ENCODE results near the gene AP1G2. TPM values are rescaled to one million over a fixed set of nuclear protein-coding genes. Genes with fewer than 3 reads are reported as not detected.

Gene AP1G2
- total and polyA plus RNA-seq, 2 donors, result 55.0 to 313 TPM

DNA sequence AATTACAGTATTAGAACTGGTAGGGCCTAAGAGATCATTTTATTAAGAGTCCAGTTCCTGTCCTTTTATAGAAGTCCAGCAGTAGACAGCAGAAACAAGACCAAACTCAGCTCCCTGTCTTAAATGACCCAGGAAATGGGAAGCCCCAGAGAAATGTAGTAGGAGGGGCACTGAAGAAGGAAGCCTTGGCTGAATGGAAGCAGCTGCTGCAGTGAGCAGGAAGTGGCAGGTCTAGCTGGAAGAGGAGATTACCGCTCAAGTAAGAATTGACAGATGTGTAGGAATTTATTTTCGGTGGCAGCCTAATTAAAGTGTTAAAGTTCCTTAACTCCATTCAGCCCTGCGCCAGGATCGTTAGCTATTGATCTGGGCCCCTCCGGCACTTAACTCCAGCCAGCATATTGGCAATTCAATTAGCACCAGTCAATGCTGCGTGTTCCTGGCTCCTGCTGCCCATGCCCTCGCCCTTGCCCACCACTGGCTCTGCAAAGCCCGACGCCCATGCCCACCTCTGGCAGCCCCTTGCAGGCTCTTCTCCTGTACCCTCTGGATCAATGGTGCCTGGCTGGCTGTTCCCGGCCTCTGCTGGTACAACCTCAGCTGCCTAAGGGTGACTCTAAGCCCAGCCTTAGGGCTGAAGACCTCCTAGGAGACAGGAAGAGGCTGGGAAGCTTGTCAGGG is 37.1 kb downstream of the AP1G2 start:
- H3K36me3 ChIP-seq (ENCODE audit: control insufficient read depth in 2 of 2, insufficient read depth in 2 of 2, low read length in 1 of 2), result no peaks in the 10 kb centered on the region
- H3K4me3 ChIP-seq (ENCODE audit: low read length in 2 of 2), result no peak overlapping the region
- no peaks in the 10 kb centered on the region for H3K9me3 ChIP-seq (ENCODE audit: control insufficient read depth in 2 of 2, insufficient read depth in 1 of 2, low read length in 1 of 2)
- 66% methylated on average over 10 of the region's 10 CpGs for WGBS
- DNase-seq (ENCODE audit: low read depth in 6 of 9, low spot score in 9 of 9), result peak in 1 of 9 donors; percentile 34
- no peaks in the 10 kb centered on the region for H3K27me3 ChIP-seq (ENCODE audit: control insufficient read depth in 2 of 2, insufficient read depth in 1 of 2, low read length in 1 of 2)
- H3K4me1 ChIP-seq (ENCODE audit: control insufficient read depth in 2 of 2, insufficient read depth in 2 of 2, low read length in 2 of 2), result peaks cover 0 to 16% of the 10 kb centered on the region in 2 donors
- H3K27ac ChIP-seq (ENCODE audit: low read depth in 1 of 2, low read length in 1 of 2), result no peak overlapping the region

DNA sequence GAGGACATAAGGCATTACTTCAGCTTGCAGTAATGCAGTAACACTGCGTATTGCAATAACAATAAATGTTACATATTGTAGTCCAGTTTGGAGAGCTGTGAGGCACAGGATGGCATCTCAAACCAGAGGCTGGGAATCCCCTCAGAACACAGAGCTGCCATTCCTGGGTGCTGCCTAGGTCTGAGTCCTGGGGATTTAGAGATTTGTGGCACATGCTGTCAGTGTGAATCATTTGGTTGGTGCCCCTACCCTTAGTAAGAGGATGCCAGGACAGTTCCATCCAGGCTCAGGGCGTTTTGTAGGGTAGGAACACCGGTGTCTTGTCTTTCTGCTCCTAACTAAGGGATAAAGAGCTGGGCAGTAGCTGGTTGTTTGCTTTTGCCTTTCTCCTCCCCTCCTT is 38.6 kb downstream of the AP1G2 start:
- WGBS, result 96% methylated on average over 3 of the region's 3 CpGs

DNA sequence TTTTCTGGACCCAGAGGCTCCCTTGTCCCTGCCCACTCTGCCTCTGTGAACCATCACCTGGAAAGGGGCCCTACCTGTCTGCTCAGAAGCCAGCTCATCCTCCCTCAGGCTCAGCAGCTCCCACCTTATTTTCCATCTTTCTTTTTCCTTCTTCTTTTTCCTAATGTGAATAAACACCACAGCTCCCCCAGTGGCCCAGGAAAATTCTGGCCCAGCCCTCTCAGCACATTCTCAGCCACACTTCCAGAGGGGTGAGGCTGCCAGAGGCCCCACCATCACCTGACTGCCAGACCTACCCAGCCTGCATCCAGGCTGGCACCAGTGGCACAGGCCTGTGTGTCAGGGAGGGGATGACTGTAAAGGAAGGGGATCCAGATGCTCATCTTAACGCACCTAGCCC is 39.0 kb downstream of the AP1G2 start:
- H3K9me3 ChIP-seq (ENCODE audit: control insufficient read depth in 2 of 2, insufficient read depth in 1 of 2, low read length in 1 of 2), result no peaks in the 10 kb centered on the region
- 98% methylated on average over 1 of the region's 1 CpG for WGBS
- no peaks in the 10 kb centered on the region for H3K36me3 ChIP-seq (ENCODE audit: control insufficient read depth in 2 of 2, insufficient read depth in 2 of 2, low read length in 1 of 2)
- no peak overlapping the region for H3K4me3 ChIP-seq (ENCODE audit: low read length in 2 of 2)
- no peaks in the 10 kb centered on the region for H3K27me3 ChIP-seq (ENCODE audit: control insufficient read depth in 2 of 2, insufficient read depth in 1 of 2, low read length in 1 of 2)
- no peak for DNase-seq (ENCODE audit: low read depth in 6 of 9, low spot score in 9 of 9)
- H3K27ac ChIP-seq (ENCODE audit: low read depth in 1 of 2, low read length in 1 of 2), result no peak overlapping the region
- peaks cover 0 to 16% of the 10 kb centered on the region in 2 donors for H3K4me1 ChIP-seq (ENCODE audit: control insufficient read depth in 2 of 2, insufficient read depth in 2 of 2, low read length in 2 of 2)

More for the DNA sequence above, 38.6 kb downstream of the AP1G2 start:
- H3K36me3 ChIP-seq (ENCODE audit: control insufficient read depth in 2 of 2, insufficient read depth in 2 of 2, low read length in 1 of 2), result no peaks in the 10 kb centered on the region
- H3K27ac ChIP-seq (ENCODE audit: low read depth in 1 of 2, low read length in 1 of 2), result no peak overlapping the region
- no peak for DNase-seq (ENCODE audit: low read depth in 6 of 9, low spot score in 9 of 9)
- no peak overlapping the region for H3K4me3 ChIP-seq (ENCODE audit: low read length in 2 of 2)
- peaks cover 0 to 16% of the 10 kb centered on the region in 2 donors for H3K4me1 ChIP-seq (ENCODE audit: control insufficient read depth in 2 of 2, insufficient read depth in 2 of 2, low read length in 2 of 2)
- no peaks in the 10 kb centered on the region for H3K27me3 ChIP-seq (ENCODE audit: control insufficient read depth in 2 of 2, insufficient read depth in 1 of 2, low read length in 1 of 2)
- no peaks in the 10 kb centered on the region for H3K9me3 ChIP-seq (ENCODE audit: control insufficient read depth in 2 of 2, insufficient read depth in 1 of 2, low read length in 1 of 2)

DNA sequence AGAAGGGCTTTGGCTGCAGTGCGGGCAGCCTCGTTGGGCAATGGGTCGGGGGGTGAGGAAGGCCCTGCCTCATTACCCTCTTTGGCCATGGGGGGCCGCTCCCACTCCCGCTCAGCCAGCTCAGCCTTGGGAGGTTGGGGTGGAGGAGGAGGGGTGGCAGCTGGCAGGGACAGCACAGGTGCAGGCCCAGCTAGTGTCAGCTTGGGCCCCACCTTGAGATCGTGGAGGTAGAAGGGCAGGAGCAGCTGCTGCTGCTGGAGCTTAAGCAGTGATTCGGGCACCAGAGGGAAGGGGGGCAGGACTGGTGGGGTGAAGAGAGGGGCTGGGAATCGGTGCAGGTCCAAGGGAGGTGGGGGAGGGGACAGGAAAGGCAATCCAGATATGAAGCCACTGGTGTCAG is 42.0 kb downstream of the AP1G2 start:
- Histone ChIP-seq H3K36me3 (ENCODE audit: control insufficient read depth in 2 of 2, insufficient read depth in 2 of 2, low read length in 1 of 2) (peaks cover 0 to 4% of the 10 kb centered on the region in 2 donors), H3K4me1 (ENCODE audit: control insufficient read depth in 2 of 2, insufficient read depth in 2 of 2, low read length in 2 of 2) (peaks cover 0 to 4% of the 10 kb centered on the region in 2 donors), H3K4me3 (ENCODE audit: low read length in 2 of 2) (no peak overlapping the region), H3K9me3 (ENCODE audit: control insufficient read depth in 2 of 2, insufficient read depth in 1 of 2, low read length in 1 of 2) (no peaks in the 10 kb centered on the region), H3K27ac (ENCODE audit: low read depth in 1 of 2, low read length in 1 of 2) (no peak overlapping the region), H3K27me3 (ENCODE audit: control insufficient read depth in 2 of 2, insufficient read depth in 1 of 2, low read length in 1 of 2) (no peaks in the 10 kb centered on the region)
- WGBS, result 90% methylated on average over 8 of the region's 8 CpGs
- DNase-seq (ENCODE audit: low read depth in 6 of 9, low spot score in 9 of 9), result no peak

DNA sequence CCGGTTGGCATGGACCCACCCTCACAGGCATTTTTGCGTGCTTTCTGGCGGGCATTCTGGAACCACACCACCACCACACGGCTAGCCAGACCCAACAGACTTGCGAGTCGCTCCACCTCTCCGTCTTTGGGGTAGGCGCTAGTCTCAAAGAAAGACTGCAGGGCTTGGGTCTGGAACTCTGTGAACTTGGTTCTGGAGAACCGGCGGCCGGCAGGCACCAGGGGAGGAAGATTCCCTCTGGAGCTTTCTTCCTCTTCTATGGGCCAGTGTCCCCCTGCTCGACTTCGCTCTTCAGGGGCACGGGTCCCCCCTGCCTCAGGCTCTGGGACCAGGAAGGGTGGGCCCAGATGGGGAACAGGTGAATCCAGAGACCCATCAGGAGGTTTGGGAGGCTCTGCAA is 42.6 kb downstream of the AP1G2 start:
- Histone ChIP-seq H3K36me3 (ENCODE audit: control insufficient read depth in 2 of 2, insufficient read depth in 2 of 2, low read length in 1 of 2) (peaks cover 0 to 4% of the 10 kb centered on the region in 2 donors), H3K9me3 (ENCODE audit: control insufficient read depth in 2 of 2, insufficient read depth in 1 of 2, low read length in 1 of 2) (no peaks in the 10 kb centered on the region), H3K27me3 (ENCODE audit: control insufficient read depth in 2 of 2, insufficient read depth in 1 of 2, low read length in 1 of 2) (no peaks in the 10 kb centered on the region), H3K27ac (ENCODE audit: low read depth in 1 of 2, low read length in 1 of 2) (no peak overlapping the region), H3K4me1 (ENCODE audit: control insufficient read depth in 2 of 2, insufficient read depth in 2 of 2, low read length in 2 of 2) (no peaks in the 10 kb centered on the region), H3K4me3 (ENCODE audit: low read length in 2 of 2) (no peak overlapping the region)
- no peak for DNase-seq (ENCODE audit: low read depth in 6 of 9, low spot score in 9 of 9)
- 97% methylated on average over 14 of the region's 14 CpGs for WGBS

DNA sequence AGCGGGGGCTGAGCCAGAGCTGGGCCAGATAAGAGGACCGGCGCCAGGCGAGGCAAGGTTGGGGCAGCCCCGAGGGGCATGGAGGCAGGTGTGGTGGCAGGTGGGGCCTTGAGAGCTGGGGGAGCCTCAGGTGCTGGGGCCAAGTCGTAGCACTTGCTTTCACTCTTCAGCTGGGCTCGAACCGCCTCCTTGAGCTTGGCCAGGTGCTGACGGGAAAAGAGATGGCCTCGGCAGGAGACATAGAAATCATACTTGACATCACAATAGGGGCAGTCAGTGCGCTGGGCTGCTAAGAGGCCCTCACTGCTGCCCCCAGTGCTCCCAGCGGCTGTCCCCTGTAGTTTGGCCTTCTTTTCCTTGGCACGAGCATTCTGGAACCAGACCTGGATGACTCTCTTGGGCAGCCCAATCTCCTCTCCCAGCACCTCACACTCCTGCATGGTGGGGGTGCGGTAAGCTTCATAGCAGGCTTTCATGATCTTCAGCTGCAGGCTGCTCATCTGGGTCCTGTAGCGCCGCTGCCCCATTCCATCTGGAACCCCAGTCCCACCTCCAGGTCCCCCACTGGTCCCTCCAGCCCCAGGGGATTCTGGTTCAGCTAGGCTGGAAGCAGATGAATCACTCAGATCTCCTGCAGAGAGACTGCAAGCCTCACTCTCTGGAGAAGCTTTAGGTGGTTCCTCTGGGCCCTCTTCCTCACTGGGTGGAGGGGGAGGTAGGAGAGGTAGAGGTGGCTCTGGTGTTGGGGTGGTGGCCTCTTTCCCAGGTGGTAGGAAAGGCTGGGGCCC is 44.2 kb downstream of the AP1G2 start:
- no peaks in the 10 kb centered on the region for H3K9me3 ChIP-seq (ENCODE audit: control insufficient read depth in 2 of 2, insufficient read depth in 1 of 2, low read length in 1 of 2)
- H3K27me3 ChIP-seq (ENCODE audit: control insufficient read depth in 2 of 2, insufficient read depth in 1 of 2, low read length in 1 of 2), result no peaks in the 10 kb centered on the region
- 95% methylated on average over 16 of the region's 16 CpGs for whole genome bisulfite sequencing
- H3K4me1 ChIP-seq (ENCODE audit: control insufficient read depth in 2 of 2, insufficient read depth in 2 of 2, low read length in 2 of 2), result no peaks in the 10 kb centered on the region
- H3K27ac ChIP-seq (ENCODE audit: low read depth in 1 of 2, low read length in 1 of 2), result no peak overlapping the region
- H3K4me3 ChIP-seq (ENCODE audit: low read length in 2 of 2), result no peak overlapping the region
- peaks cover 0 to 4% of the 10 kb centered on the region in 2 donors for H3K36me3 ChIP-seq (ENCODE audit: control insufficient read depth in 2 of 2, insufficient read depth in 2 of 2, low read length in 1 of 2)
- no peak for DNase-seq (ENCODE audit: low read depth in 6 of 9, low spot score in 9 of 9)

DNA sequence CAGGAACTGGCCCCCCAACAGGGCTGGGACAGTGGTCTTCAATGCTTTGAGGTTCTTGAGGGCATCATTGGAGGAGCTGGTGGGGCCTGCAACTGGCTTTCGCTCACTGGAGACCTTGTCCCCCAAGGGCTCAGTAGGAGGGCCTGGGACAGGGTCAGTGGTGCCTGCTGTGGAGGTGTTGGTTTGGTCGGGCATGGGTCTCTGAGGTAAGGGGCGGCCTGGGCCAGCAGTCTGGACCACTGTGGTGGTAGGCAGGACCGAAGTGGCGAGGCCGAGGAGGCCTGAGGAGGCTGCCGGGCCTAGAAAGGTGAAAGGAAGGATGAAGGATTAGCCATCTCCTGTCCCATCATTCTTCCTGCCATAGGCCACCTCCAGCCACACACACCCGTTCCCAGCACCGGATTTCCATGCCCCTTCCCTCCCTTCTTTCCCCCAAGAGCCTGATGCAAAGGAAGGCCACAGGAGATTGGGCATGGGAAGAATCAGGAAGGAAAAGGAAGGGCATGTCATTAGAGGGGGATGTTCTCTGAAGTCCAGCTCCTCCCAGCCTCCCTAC is 44.9 kb downstream of the AP1G2 start:
- H3K27me3 ChIP-seq (ENCODE audit: control insufficient read depth in 2 of 2, insufficient read depth in 1 of 2, low read length in 1 of 2), result no peaks in the 10 kb centered on the region
- 97% methylated on average over 9 of the region's 9 CpGs for WGBS
- H3K36me3 ChIP-seq (ENCODE audit: control insufficient read depth in 2 of 2, insufficient read depth in 2 of 2, low read length in 1 of 2), result peaks cover 0 to 4% of the 10 kb centered on the region in 2 donors
- H3K9me3 ChIP-seq (ENCODE audit: control insufficient read depth in 2 of 2, insufficient read depth in 1 of 2, low read length in 1 of 2), result no peaks in the 10 kb centered on the region
- no peak for DNase-seq (ENCODE audit: low read depth in 6 of 9, low spot score in 9 of 9)
- no peaks in the 10 kb centered on the region for H3K4me1 ChIP-seq (ENCODE audit: control insufficient read depth in 2 of 2, insufficient read depth in 2 of 2, low read length in 2 of 2)
- no peak overlapping the region for H3K4me3 ChIP-seq (ENCODE audit: low read length in 2 of 2)
- no peak overlapping the region for H3K27ac ChIP-seq (ENCODE audit: low read depth in 1 of 2, low read length in 1 of 2)

DNA sequence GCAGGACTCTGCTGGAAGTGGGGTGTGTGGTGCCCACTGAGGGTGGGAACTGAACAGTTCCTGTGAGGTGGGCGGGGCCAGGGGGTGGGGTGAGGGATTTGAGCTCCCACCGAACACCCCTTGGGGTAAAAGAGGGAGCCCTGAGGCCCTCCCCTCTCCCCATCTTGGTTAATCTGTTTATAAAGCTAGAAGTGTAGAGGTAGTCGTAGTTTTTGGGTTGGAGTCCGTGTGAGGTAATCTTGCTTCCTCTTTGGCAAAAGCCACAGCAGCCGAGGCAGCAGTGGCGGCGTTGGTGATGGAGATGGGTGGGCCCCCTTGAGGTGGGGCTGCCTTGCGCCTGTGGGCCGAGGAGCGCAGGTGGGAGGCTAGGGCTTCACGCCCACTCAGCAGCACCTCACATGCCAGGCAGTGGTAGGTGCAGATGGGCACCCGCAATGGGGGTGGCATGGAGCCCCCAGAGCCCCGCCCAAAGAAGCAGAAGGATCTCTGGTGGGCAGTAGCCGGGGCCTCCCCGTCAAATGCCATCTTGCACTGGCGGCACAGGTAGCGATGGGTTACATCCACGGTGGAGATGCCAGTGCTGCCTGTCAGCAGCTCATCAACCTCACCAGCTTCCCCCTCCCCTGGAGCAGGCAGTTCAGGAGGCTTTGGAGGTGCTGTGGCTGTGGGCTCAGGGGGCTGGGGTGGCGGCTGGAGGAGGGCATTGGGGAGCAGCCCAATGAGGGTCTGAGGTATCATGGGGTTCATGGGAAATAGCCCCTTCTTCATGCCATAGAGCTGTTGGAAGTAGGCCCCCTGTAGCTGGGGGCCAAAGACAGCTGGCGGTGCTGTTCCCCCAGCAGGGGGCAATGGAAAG is 45.6 kb downstream of the AP1G2 start:
- Histone ChIP-seq H3K27ac (ENCODE audit: low read depth in 1 of 2, low read length in 1 of 2) (no peak overlapping the region), H3K4me1 (ENCODE audit: control insufficient read depth in 2 of 2, insufficient read depth in 2 of 2, low read length in 2 of 2) (no peaks in the 10 kb centered on the region), H3K9me3 (ENCODE audit: control insufficient read depth in 2 of 2, insufficient read depth in 1 of 2, low read length in 1 of 2) (no peaks in the 10 kb centered on the region), H3K4me3 (ENCODE audit: low read length in 2 of 2) (no peak overlapping the region), H3K36me3 (ENCODE audit: control insufficient read depth in 2 of 2, insufficient read depth in 2 of 2, low read length in 1 of 2) (peaks cover 0 to 4% of the 10 kb centered on the region in 2 donors), H3K27me3 (ENCODE audit: control insufficient read depth in 2 of 2, insufficient read depth in 1 of 2, low read length in 1 of 2) (no peaks in the 10 kb centered on the region)
- DNase-seq (ENCODE audit: low read depth in 6 of 9, low spot score in 9 of 9), result no peak
- 73% methylated on average over 20 of the region's 20 CpGs for WGBS
